CD4-positive, alpha-beta T cell (primary cell): Measurements from ENCODE around the gene KCNJ3. TPM values are rescaled to one million over a fixed set of nuclear protein-coding genes. Genes with fewer than 3 reads are reported as not detected.

Source experiments
- ATAC-seq: fragments of 200-7000 bp; cut with Tn5 transposase; one replicate; pipeline ENCODE4 v1.10.0; 2022; ENCODE audit warnings: mild to moderate bottlenecking; ENCODE audit not compliant: poor library complexity
- CTCF ChIA-PET: fragments of 350-600 bp; sonication (Branson Sonifier 250); formaldehyde crosslinking; loops from one replicate; lab custom pipeline; 2021; ENCODE audit warnings: antibody characterized with exemption, inconsistent platforms; lab: Charles Lee
- POLR2A ChIA-PET: fragments of 350-600 bp; sonication (Branson Sonifier 250); formaldehyde crosslinking; loops from one replicate; lab custom pipeline; 2021; ENCODE audit warnings: antibody characterized with exemption, inconsistent platforms; lab: Charles Lee
- DNase-seq, 14 experiments: peaks; one replicate each; pipeline ENCODE4 v3.0.0-alpha.2; 2013 to 2020; ENCODE audit warnings: mixed read lengths in 2 of 14
- H3K27ac ChIP-seq, 2 donors: one replicate each; pipeline versions ENCODE4 v1.5.1 to v1.7.0; 2013; ENCODE audit warnings: low read length in 2 of 2, low read depth in 1 of 2, mild to moderate bottlenecking in 1 of 2
- H3K27me3 ChIP-seq, 2 experiments: 1 replicate in 1 of 2; 2 replicates in 1 of 2; pipeline versions ENCODE4 v1.6.1 to v1.7.0; 2013; ENCODE audit warnings: low read length in 2 of 2, control low read depth in 1 of 2, mild to moderate bottlenecking in 1 of 2, moderate library complexity in 1 of 2; ENCODE audit not compliant: insufficient read depth in 2 of 2, control insufficient read depth in 1 of 2
- H3K36me3 ChIP-seq: one replicate; pipeline ENCODE4 v1.6.1; 2013; ENCODE audit warnings: low read length, control low read depth; ENCODE audit not compliant: insufficient read depth
- H3K4me1 ChIP-seq: one replicate; pipeline ENCODE4 v1.6.1; 2013; ENCODE audit warnings: low read length, control low read depth; ENCODE audit not compliant: insufficient read depth
- H3K4me3 ChIP-seq: one replicate; pipeline ENCODE4 v1.5.1; 2013; ENCODE audit warnings: mild to moderate bottlenecking, low read length, moderate library complexity
- H3K9me3 ChIP-seq, 2 experiments: 1 replicate in 1 of 2; 2 replicates in 1 of 2; pipeline versions ENCODE4 v1.6.1 to v1.7.0; 2013; ENCODE audit warnings: low read length in 2 of 2, mild to moderate bottlenecking in 2 of 2, control low read depth in 1 of 2, moderate library complexity in 1 of 2; ENCODE audit not compliant: control insufficient read depth in 1 of 2, insufficient read depth in 1 of 2
- H3K27ac Mint-ChIP-seq: one replicate; pipeline ENCODE4 v1.8.0; 2020; ENCODE audit warnings: mixed read lengths
- H3K27me3 Mint-ChIP-seq: one replicate; pipeline ENCODE4 v1.8.0; 2021; ENCODE audit warnings: mixed read lengths
- H3K36me3 Mint-ChIP-seq: one replicate; pipeline ENCODE4 v1.8.0; 2021; ENCODE audit warnings: low read depth, mixed read lengths
- H3K4me1 Mint-ChIP-seq: one replicate; pipeline ENCODE4 v1.8.0; 2021; ENCODE audit warnings: low read depth, mixed read lengths
- H3K4me3 Mint-ChIP-seq: one replicate; pipeline ENCODE4 v1.8.0; 2020; ENCODE audit warnings: mild to moderate bottlenecking, mixed read lengths
- H3K9me3 Mint-ChIP-seq: one replicate; pipeline ENCODE4 v1.8.0; 2020; ENCODE audit warnings: mixed read lengths
- intact Hi-C, 2 experiments: fragments of 100-400 bp; cut with DNase I in 1 of 2; cut with micrococcal nuclease in 1 of 2; formaldehyde crosslinking; loops; one replicate each; pipeline versions ENCODE4 v1.15.1 to v1.9.0; 2023 to 2025; cut with DNase I, micrococcal nuclease
- total RNA-seq, 174 experiments: library from RNA in 2 of 174; stranded (reverse) in 2 of 174; gene quantifications; one replicate each; pipeline ENCODE4 v1.2.3 and lab custom pipeline; 2021 to 2026
- TF ChIP-seq, protein P1 (sequence below): fragments of 200-600 bp; IDR thresholded peaks from one replicate; pipeline ENCODE4 v1.8.0; 2022; ENCODE audit warnings: antibody characterized with exemption, mild to moderate bottlenecking

KCNJ3 gene
- total RNA-seq, 2 experiments from 2014 or later, result not detected

DNA sequence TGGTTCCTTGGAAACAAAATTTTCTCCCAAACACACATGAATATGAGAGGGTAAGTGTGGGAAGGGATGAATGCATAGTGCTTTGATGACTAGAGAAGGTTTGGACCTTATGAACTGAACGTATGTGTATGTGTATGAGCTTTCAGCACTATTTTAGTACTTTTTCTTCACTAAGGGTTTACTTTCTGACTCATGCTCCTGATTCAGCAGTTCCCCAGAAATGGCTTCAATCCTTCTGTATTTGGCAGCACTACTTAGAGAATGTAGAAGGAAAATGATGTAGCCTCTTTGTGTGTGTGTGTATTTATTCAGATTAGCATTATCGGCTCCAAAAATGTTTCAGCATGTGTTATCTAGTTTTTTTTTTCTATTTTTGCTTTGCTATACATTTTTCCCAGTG is 22.2 kb downstream of the KCNJ3 start:
- POLR2A ChIA-PET, result no interaction called here
- H3K27ac ChIP-seq, result no peak overlapping the region
- Mint-ChIP-seq H3K27me3 (no peaks in the 10 kb centered on the region), H3K36me3 (no peaks in the 10 kb centered on the region), H3K9me3 (no peaks in the 10 kb centered on the region), H3K4me1 (no peaks in the 10 kb centered on the region), H3K4me3 (no peak overlapping the region), H3K27ac (no peak overlapping the region)
- H3K4me1 ChIP-seq, result no peaks in the 10 kb centered on the region
- H3K27me3 ChIP-seq, result no peaks in the 10 kb centered on the region
- no peak overlapping the region for H3K4me3 ChIP-seq
- no peaks in the 10 kb centered on the region for H3K36me3 ChIP-seq
- peaks cover 0 to 4% of the 10 kb centered on the region in 2 experiments for H3K9me3 ChIP-seq
- DNase-seq (no peak), ATAC-seq (no peak)
- CTCF ChIA-PET, result no interaction called here
- intact Hi-C loops, result no loop called here
- TF ChIP-seq, protein P1, sequence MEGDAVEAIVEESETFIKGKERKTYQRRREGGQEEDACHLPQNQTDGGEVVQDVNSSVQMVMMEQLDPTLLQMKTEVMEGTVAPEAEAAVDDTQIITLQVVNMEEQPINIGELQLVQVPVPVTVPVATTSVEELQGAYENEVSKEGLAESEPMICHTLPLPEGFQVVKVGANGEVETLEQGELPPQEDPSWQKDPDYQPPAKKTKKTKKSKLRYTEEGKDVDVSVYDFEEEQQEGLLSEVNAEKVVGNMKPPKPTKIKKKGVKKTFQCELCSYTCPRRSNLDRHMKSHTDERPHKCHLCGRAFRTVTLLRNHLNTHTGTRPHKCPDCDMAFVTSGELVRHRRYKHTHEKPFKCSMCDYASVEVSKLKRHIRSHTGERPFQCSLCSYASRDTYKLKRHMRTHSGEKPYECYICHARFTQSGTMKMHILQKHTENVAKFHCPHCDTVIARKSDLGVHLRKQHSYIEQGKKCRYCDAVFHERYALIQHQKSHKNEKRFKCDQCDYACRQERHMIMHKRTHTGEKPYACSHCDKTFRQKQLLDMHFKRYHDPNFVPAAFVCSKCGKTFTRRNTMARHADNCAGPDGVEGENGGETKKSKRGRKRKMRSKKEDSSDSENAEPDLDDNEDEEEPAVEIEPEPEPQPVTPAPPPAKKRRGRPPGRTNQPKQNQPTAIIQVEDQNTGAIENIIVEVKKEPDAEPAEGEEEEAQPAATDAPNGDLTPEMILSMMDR, result no peak

DNA sequence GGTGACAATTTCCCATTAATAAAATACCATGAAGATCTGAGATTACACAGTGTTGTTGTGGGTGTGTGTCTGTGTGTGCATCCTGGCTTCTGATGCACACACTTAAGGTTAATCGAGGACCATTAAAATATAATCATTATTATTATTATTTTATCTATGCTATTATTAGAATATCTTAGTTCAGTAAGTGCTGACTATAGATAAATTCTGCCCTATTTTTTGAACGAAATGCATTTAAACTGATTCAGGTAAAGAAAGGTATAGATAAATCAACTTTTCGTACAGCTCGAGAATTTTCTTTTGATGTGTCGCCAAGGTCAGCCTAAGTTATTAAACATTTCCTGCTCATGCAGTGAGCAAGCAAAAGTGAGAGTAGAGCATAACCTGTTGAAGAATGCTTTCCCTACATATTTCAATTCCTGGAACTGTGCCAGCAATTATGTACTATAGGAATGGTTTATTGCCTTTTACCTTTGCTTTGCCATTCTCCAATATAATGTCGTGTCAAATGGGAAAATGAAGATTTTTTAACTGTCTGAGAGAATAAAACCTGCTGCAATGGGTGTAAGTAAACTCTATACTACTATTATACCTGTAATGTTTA is 25.8 kb downstream of the KCNJ3 start:
- H3K36me3 Mint-ChIP-seq, result no peaks in the 10 kb centered on the region
- no peak for DNase-seq
- H3K4me3 Mint-ChIP-seq, result no peak overlapping the region
- no peaks in the 10 kb centered on the region for H3K27me3 Mint-ChIP-seq
- H3K9me3 Mint-ChIP-seq, result peaks cover 4% of the 10 kb centered on the region
- ChIA-PET CTCF (no interaction called here), POLR2A (no interaction called here)
- Histone ChIP-seq H3K36me3 (no peaks in the 10 kb centered on the region), H3K27ac (no peak overlapping the region), H3K4me1 (no peaks in the 10 kb centered on the region), H3K27me3 (no peaks in the 10 kb centered on the region), H3K4me3 (no peak overlapping the region), H3K9me3 (peaks cover 0 to 4% of the 10 kb centered on the region in 2 experiments)
- H3K27ac Mint-ChIP-seq, result no peak overlapping the region
- intact Hi-C loops, result no loop called here
- ATAC-seq, result no peak
- no peaks in the 10 kb centered on the region for H3K4me1 Mint-ChIP-seq
- TF ChIP-seq, protein P1, result no peak

DNA sequence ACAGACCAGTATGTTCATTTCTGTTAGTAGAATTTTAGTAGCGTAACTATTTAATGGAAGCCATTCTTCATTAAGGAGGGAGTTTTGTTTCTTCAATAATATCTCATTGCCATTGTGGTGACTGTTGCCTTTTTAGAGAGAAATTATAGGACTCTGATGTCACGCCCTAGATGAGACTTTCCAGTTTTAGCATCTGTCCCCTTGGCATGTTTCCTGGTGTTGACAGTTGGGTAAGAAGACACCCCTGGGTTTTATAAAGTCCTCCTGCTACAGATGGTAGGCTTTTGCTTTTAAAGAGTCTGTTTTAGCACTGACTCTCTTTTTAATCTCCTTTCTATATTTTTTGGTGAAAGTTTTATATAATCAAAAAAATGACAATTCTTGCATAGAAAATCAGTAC is 41.9 kb downstream of the KCNJ3 start:
- H3K27ac Mint-ChIP-seq, result no peak overlapping the region
- H3K4me3 Mint-ChIP-seq, result no peak overlapping the region
- ChIA-PET CTCF (no interaction called here), POLR2A (no interaction called here)
- H3K4me3 ChIP-seq, result no peak overlapping the region
- H3K27me3 Mint-ChIP-seq, result no peaks in the 10 kb centered on the region
- peaks cover 6% of the 10 kb centered on the region for H3K9me3 Mint-ChIP-seq
- intact Hi-C loops, result no loop called here
- H3K4me1 ChIP-seq, result no peaks in the 10 kb centered on the region
- no peaks in the 10 kb centered on the region for H3K27me3 ChIP-seq
- H3K9me3 ChIP-seq, result no peaks in the 10 kb centered on the region
- H3K4me1 Mint-ChIP-seq, result no peaks in the 10 kb centered on the region
- ATAC-seq, result no peak
- DNase-seq, result no peak
- TF ChIP-seq, protein P1, result no peak
- no peaks in the 10 kb centered on the region for H3K36me3 Mint-ChIP-seq
- no peak overlapping the region for H3K27ac ChIP-seq
- no peaks in the 10 kb centered on the region for H3K36me3 ChIP-seq
